IMR-90 (cell line): ENCODE data around the gene SWAP70. TPM values are rescaled to one million over a fixed set of nuclear protein-coding genes. Genes with fewer than 3 reads are reported as not detected.

Experiments used
- ATAC-seq: fragments of 200-7000 bp; cut with Tn5 transposase; 2 replicates; pipeline ENCODE4 v1.9.1; 2020; ENCODE audit warnings: low read depth, mild to moderate bottlenecking, moderate library complexity
- BruUV-seq: library from RNA; stranded (reverse); fragments of 400-500 nt; replicated peaks from 2 replicates; lab custom pipeline; 2021; lab: Mats Ljungman, UMichigan
- CTCF ChIA-PET: fragments of 300-600 bp; formaldehyde crosslinking; extraction: SDS; loops from one replicate; lab custom pipeline; 2021; ENCODE audit warnings: antibody characterized with exemption; lab: Yijun Ruan, JAX
- POLR2A ChIA-PET: fragments of 300-600 bp; sonication (Branson Sonifier 250); formaldehyde crosslinking; loops from one replicate; lab custom pipeline; 2022; ENCODE audit warnings: antibody characterized with exemption; ENCODE audit not compliant: unreplicated experiment; lab: Charles Lee
- DNase-seq: peaks from one replicate; pipeline ENCODE4 v3.0.0; 2013
- H2AFZ ChIP-seq: replicated peaks from 2 replicates; pipeline ENCODE3; 2013; ENCODE audit warnings: low read length, mild to moderate bottlenecking; ENCODE audit not compliant: poor library complexity
- H2AK5ac ChIP-seq: 2 replicates; pipeline ENCODE4 v1.6.1; 2013; ENCODE audit warnings: low read depth, low read length, inconsistent platforms
- H2AK9ac ChIP-seq: replicated peaks from 2 replicates; pipeline ENCODE3; 2013; ENCODE audit warnings: mild to moderate bottlenecking, low read depth, low read length, moderate library complexity; ENCODE audit not compliant: poor library complexity
- H2BK120ac ChIP-seq: 2 replicates; pipeline ENCODE4 v1.6.1; 2013; ENCODE audit warnings: low read depth, low read length, inconsistent platforms
- H2BK15ac ChIP-seq: 3 replicates; pipeline ENCODE4 v1.6.1; 2013; ENCODE audit warnings: low read depth, low read length, inconsistent platforms
- H2BK20ac ChIP-seq: 2 replicates; pipeline ENCODE4 v1.6.1; 2013; ENCODE audit warnings: low read depth, mild to moderate bottlenecking, inconsistent platforms, low read length, moderate library complexity
- H2BK5ac ChIP-seq: 2 replicates; pipeline ENCODE4 v1.6.1; 2013; ENCODE audit warnings: mild to moderate bottlenecking, low read depth, low read length, inconsistent platforms; ENCODE audit not compliant: poor library complexity, severe bottlenecking
- H3K14ac ChIP-seq: replicated peaks from 2 replicates; pipeline ENCODE4 v1.6.1; 2013; ENCODE audit warnings: low read depth, low read length, inconsistent platforms
- H3K18ac ChIP-seq: 2 replicates; pipeline ENCODE4 v1.6.1; 2013; ENCODE audit warnings: low read depth, low read length, control low read depth
- H3K23ac ChIP-seq: 2 replicates; pipeline ENCODE4 v1.6.1; 2013; ENCODE audit warnings: low read depth, low read length, inconsistent platforms
- H3K27ac ChIP-seq: 2 replicates; pipeline ENCODE4 v1.5.1; 2013; ENCODE audit warnings: mild to moderate bottlenecking, control low read depth, low read length; ENCODE audit not compliant: insufficient read depth
- H3K27me3 ChIP-seq: 2 replicates; pipeline ENCODE4 v1.6.1; 2013; ENCODE audit warnings: low read length; ENCODE audit not compliant: control insufficient read depth, insufficient read depth
- H3K36me3 ChIP-seq: 2 replicates; pipeline ENCODE4 v1.6.1; 2013; ENCODE audit warnings: low read length, mixed read lengths; ENCODE audit not compliant: control insufficient read depth, insufficient read depth
- H3K4ac ChIP-seq: 2 replicates; pipeline ENCODE4 v1.6.1; 2013; ENCODE audit warnings: low read depth, low read length, inconsistent platforms
- H3K4me1 ChIP-seq: 2 replicates; pipeline ENCODE4 v1.6.1; 2013; ENCODE audit warnings: low read length, mixed read lengths; ENCODE audit not compliant: control insufficient read depth, insufficient read depth
- H3K4me2 ChIP-seq: 2 replicates; pipeline ENCODE4 v1.6.1; 2013; ENCODE audit warnings: low read depth, mild to moderate bottlenecking, control low read depth, low read length, moderate library complexity
- H3K4me3 ChIP-seq: 2 replicates; pipeline ENCODE4 v1.5.1; 2013; ENCODE audit warnings: low read depth, mild to moderate bottlenecking, control low read depth, low read length, moderate library complexity; ENCODE audit not compliant: insufficient read depth
- H3K56ac ChIP-seq: 2 replicates; pipeline ENCODE4 v1.6.1; 2013; ENCODE audit warnings: low read length, inconsistent platforms; ENCODE audit not compliant: insufficient read depth; ENCODE audit errors: extremely low read depth
- H3K79me1 ChIP-seq, 2 experiments: 2 replicates each; pipeline ENCODE4 v1.6.1; 2013; ENCODE audit warnings: low read length in 2 of 2, inconsistent platforms in 1 of 2, low read depth in 1 of 2
- H3K9ac ChIP-seq: 2 replicates; pipeline ENCODE4 v1.6.1; 2013; ENCODE audit warnings: low read depth, low read length, control low read depth
- H3K9me1 ChIP-seq: 2 replicates; pipeline ENCODE4 v1.6.1; 2013; ENCODE audit warnings: low read length, inconsistent platforms; ENCODE audit not compliant: insufficient read depth
- H3K9me3 ChIP-seq: 2 replicates; pipeline ENCODE4 v1.6.1; 2013; ENCODE audit warnings: low read length; ENCODE audit not compliant: control insufficient read depth, insufficient read depth
- H4K20me1 ChIP-seq: 2 replicates; pipeline ENCODE4 v1.6.1; 2013; ENCODE audit warnings: low read length, inconsistent platforms; ENCODE audit not compliant: insufficient read depth
- H4K5ac ChIP-seq: 2 replicates; pipeline ENCODE4 v1.6.1; 2013; ENCODE audit warnings: mild to moderate bottlenecking, low read depth, low read length, control low read depth
- H4K8ac ChIP-seq, 2 experiments: 2 replicates each; pipeline ENCODE4 v1.6.1; 2013; ENCODE audit warnings: low read depth in 2 of 2, low read length in 2 of 2, control low read depth in 1 of 2, inconsistent platforms in 1 of 2
- H4K91ac ChIP-seq: 2 replicates; pipeline ENCODE4 v1.6.1; 2013; ENCODE audit warnings: low read depth, low read length, inconsistent platforms; ENCODE audit not compliant: insufficient read depth
- MAZ ChIP-seq: IDR thresholded peaks from 2 replicates; pipeline ENCODE4 v1.6.1; 2012; ENCODE audit warnings: low read depth, mild to moderate bottlenecking, low read length, improper control_type of control experiment, moderate library complexity, borderline replicate concordance
- SMC3 ChIP-seq: fragments of 150-350 bp; IDR thresholded peaks from 2 replicates; pipeline ENCODE4 v1.6.1; 2016; ENCODE audit warnings: low read depth, mild to moderate bottlenecking, antibody characterized with exemption, low read length, moderate library complexity
- WGBS, 2 experiments: methylation state at CpG; one replicate each; pipeline versions ENCODE4 v1.1.5 to v1.1.7; 2013; ENCODE audit warnings: missing lambda C conversion rate in 2 of 2; ENCODE audit not compliant: insufficient read length in 1 of 2; ENCODE audit errors: extremely low coverage in 2 of 2; 5-methylcytosine and 5-hydroxymethylcytosine counted together
- dilution Hi-C: fragments of 300-500 bp; cut with HindIII; formaldehyde crosslinking; loops from one replicate; pipeline ENCODE4 v1.14.3; 2018; ENCODE audit warnings: low sequenced_read_pairs; ENCODE audit not compliant: unreplicated experiment
- in situ Hi-C: fragments of 300-500 bp; cut with MboI; formaldehyde crosslinking; loops from 3 replicates; pipeline ENCODE4 v1.14.3; 2019; ENCODE audit warnings: low sequenced_read_pairs, inconsistent platforms, mixed read lengths
- intact Hi-C: fragments of 100-400 bp; cut with micrococcal nuclease; formaldehyde crosslinking; loops from 2 replicates; pipeline ENCODE4 v1.10.0; 2022
- polyA plus RNA-seq, 3 experiments: library from polyadenylated mRNA; depleted of rRNA; stranded (reverse); fragments of >200 nt; gene quantifications; 2 replicates each; pipeline ENCODE4 v1.2.3, GENCODE V29; 2012; ENCODE audit warnings: low replicate concordance in 1 of 3
- total RNA-seq: library from RNA; depleted of rRNA; stranded (reverse); fragments of >200 nt; gene quantifications from 2 replicates; pipeline ENCODE4 v1.2.3, GENCODE V29; 2012

The SWAP70 gene
- total and polyA plus RNA-seq, 2 of the 4 experiments (the other 2 are of a cell fraction), result 15.5 to 19.9 TPM

DNA sequence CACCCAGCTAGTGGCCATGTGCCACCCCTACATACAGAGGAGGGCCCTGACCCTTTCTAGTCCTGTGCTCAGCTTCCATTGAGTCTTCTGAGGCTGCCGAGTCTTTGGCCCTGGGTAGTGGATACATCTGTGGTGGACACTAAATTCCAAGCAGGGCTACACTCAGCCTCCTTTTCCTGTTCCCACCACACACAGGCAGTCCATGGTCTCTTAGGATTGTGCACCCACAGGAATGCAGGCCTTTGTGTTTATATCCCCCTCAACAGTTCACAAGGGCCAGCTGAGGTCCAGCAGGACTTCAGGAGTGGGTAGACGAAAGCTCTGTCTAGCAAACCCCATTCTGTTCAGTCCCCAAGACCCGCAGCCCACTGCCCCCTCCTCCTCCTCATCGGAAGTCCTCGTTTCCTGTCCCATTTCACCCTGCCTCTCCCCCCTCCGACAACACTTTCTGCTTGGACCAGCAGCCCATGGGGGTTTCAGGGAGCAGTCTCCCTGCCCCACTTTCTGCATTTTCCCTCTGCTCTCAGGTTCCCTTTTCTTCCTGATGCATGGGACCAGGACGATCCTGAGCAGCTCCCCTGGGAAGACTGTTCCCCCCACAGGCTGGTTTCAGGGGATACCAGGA, 91.8 kb downstream of the SWAP70 start:
- peak overlapping the region; percentile 98 for H2BK120ac ChIP-seq
- H4K8ac ChIP-seq, result peak overlapping the region; percentile 55 to 81
- H4K5ac ChIP-seq, result peak overlapping the region; percentile 96
- BruUV-seq, result no TSS peak
- H3K9me3 ChIP-seq, result no peaks in the 10 kb centered on the region
- H3K27ac ChIP-seq, result peak overlapping the region; percentile 69
- peak overlapping the region; percentile 93 for H2AK9ac ChIP-seq
- peak overlapping the region; percentile 17 for H3K56ac ChIP-seq
- dilution Hi-C loops (no loop called here), intact Hi-C loops (loop anchor here (5.0 to 10.0 kb wide), 3 partner anchors 369 to 982 kb away; no protein-coding TSS in a partner anchor), in situ Hi-C loops (loop anchor here (25.0 kb wide), 1 partner anchor 207 kb away; no protein-coding TSS in a partner anchor)
- peak overlapping the region; percentile 95 for H3K18ac ChIP-seq
- peak overlapping the region; percentile 99 for H3K4ac ChIP-seq
- WGBS, 2 experiments, result 20% methylated on average over 1 of the region's 7 CpGs; no CpG with 5 or more reads in 1 of the 2 experiments
- peak overlapping the region; percentile 96; the same call in 2 of the 3 replicates for H2BK15ac ChIP-seq
- H3K23ac ChIP-seq, result peak overlapping the region; percentile 92
- H2AFZ ChIP-seq, result peak overlapping the region; percentile 60
- POLR2A ChIA-PET, result no interaction called here
- no peak overlapping the region for H3K4me2 ChIP-seq
- peak overlapping the region; percentile 93 for H4K91ac ChIP-seq
- peak overlapping the region; percentile 98 for H2BK20ac ChIP-seq
- H2BK5ac ChIP-seq, result peak overlapping the region; percentile 86
- peaks cover 9 to 47% of the 10 kb centered on the region in 2 experiments; a peak in 3 of 4 replicates for H3K79me1 ChIP-seq
- peak overlapping the region; percentile 96 for H3K14ac ChIP-seq
- no peak overlapping the region for H3K4me3 ChIP-seq
- H4K20me1 ChIP-seq, result peaks cover 3% of the 10 kb centered on the region; the same call in 1 of the 2 replicates
- peaks cover 38% of the 10 kb centered on the region for H3K9me1 ChIP-seq
- peak; percentile 89 for DNase-seq
- peak overlapping the region; percentile 42 for H3K9ac ChIP-seq
- TF ChIP-seq SMC3 (0 out of 2 replicates have a peak, but pooled peaks have one; percentile 21), MAZ (no peak)
- ATAC-seq, result no peak
- H3K27me3 ChIP-seq, result no peaks in the 10 kb centered on the region
- CTCF ChIA-PET, result interaction anchor here (0.8 kb wide), 1 partner anchor 49 kb away, joined by 3 read pairs; no protein-coding TSS in a partner anchor
- H2AK5ac ChIP-seq, result peak overlapping the region; percentile 99
- H3K36me3 ChIP-seq, result peaks cover 2% of the 10 kb centered on the region; the same call in 1 of the 2 replicates
- peaks cover 46% of the 10 kb centered on the region for H3K4me1 ChIP-seq
